Uterus (tissue), 4 donors: ENCODE results near the gene ADAMTS14. TPM values are rescaled to one million over a fixed set of nuclear protein-coding genes. Genes with fewer than 3 reads are reported as not detected.

Experiments used
- DNase-seq, 2 donors: peaks; one replicate each; pipeline ENCODE4 v3.0.0-alpha.2; 2019 to 2020
- H3K27ac ChIP-seq, 2 donors: fragments of 200-600 bp; sonication (generic); 1 replicate in 1 of 2; 2 replicates in 1 of 2; pipeline ENCODE4 v1.5.1; 2016 to 2018
- H3K27me3 ChIP-seq, 2 donors: fragments of 200-600 bp; sonication (generic); one replicate each; pipeline ENCODE4 v1.5.1; 2018 to 2019; ENCODE audit warnings: control low read depth in 1 of 2
- H3K36me3 ChIP-seq, 2 donors: fragments of 200-600 bp; sonication (generic); one replicate each; pipeline ENCODE4 v1.5.1; 2019; ENCODE audit warnings: control low read depth in 1 of 2
- H3K4me1 ChIP-seq, 2 donors: fragments of 200-600 bp; sonication (generic); one replicate each; pipeline ENCODE4 v1.5.1; 2018 to 2019; ENCODE audit warnings: control low read depth in 1 of 2
- H3K4me3 ChIP-seq, 2 donors: fragments of 200-600 bp; sonication (generic); 1 replicate in 1 of 2; 2 replicates in 1 of 2; pipeline ENCODE4 v1.5.1; 2018 to 2019; ENCODE audit warnings: mild to moderate bottlenecking in 1 of 2
- H3K9me3 ChIP-seq, 2 donors: fragments of 200-600 bp; sonication (generic); one replicate each; pipeline ENCODE4 v1.5.1; 2019; ENCODE audit warnings: control low read depth in 1 of 2
- POLR2A ChIP-seq, 2 donors: fragments of 450-650 bp; IDR thresholded peaks; one replicate each; pipeline ENCODE4 v1.6.1; 2016; ENCODE audit warnings: antibody characterized with exemption in 2 of 2, mild to moderate bottlenecking in 1 of 2, moderate library complexity in 1 of 2
- intact Hi-C: fragments of 100-400 bp; cut with DNase I; formaldehyde crosslinking; loops from one replicate; pipeline ENCODE4 v1.15.1; 2023; ENCODE audit warnings: low total_unique reads
- total RNA-seq, 4 donors: library from RNA; depleted of rRNA in 3 of 4; stranded (reverse); fragments of >200 nt in 3 of 4; gene quantifications; one replicate each; pipeline versions ENCODE4 v1.1.0 to v1.2.4, GENCODE V29; 2014 to 2023
- TF ChIP-seq, protein P1 (sequence below), 4 experiments: fragments of 200-600 bp in 2 of 4; fragments of 450-650 bp in 2 of 4; sonication (generic) in 2 of 4; IDR thresholded peaks; one replicate each; pipeline ENCODE4 v1.5.1; 2016 to 2019; ENCODE audit warnings: antibody characterized with exemption in 4 of 4, mild to moderate bottlenecking in 2 of 4, moderate library complexity in 1 of 4
- donor health status: DM: yes; HTN: yes; CAD: no.

Gene ADAMTS14
- total RNA-seq, 4 donors from 2014 or later = 0.18 to 3.7 TPM; not detected in 2

DNA sequence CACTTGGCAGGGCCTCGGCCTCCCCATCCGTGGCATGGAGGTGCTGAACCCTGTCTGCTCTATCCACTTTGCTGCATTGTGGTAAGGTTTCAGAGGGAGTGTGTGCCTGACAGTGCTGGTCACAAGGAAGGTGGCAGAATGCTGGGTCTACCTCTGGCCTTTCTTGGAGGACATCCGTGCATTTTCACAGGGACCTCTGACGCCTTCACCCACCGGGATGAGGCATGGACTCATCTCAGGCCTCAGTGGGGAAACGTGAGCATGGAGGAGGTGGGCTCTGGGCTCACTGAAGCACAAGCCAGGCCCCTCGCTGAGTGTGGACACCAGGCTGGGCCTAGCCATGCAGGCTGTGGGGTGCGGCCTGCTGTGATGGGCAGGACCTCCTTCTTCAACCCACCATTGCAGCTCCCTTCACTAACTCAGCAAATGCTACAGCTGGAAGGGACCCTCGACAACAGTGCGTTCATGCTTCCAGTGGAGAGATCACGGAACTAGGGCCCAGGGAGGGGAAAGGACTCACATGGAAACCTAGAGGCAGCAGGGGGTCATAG lies 104.2 kb downstream of the ADAMTS14 start:
- no peaks in the 10 kb centered on the region for H3K36me3 ChIP-seq
- no peak for DNase-seq
- no peaks in the 10 kb centered on the region for H3K27me3 ChIP-seq
- no peaks in the 10 kb centered on the region for H3K9me3 ChIP-seq
- intact Hi-C loops = no loop called here
- TF ChIP-seq, protein P1, sequence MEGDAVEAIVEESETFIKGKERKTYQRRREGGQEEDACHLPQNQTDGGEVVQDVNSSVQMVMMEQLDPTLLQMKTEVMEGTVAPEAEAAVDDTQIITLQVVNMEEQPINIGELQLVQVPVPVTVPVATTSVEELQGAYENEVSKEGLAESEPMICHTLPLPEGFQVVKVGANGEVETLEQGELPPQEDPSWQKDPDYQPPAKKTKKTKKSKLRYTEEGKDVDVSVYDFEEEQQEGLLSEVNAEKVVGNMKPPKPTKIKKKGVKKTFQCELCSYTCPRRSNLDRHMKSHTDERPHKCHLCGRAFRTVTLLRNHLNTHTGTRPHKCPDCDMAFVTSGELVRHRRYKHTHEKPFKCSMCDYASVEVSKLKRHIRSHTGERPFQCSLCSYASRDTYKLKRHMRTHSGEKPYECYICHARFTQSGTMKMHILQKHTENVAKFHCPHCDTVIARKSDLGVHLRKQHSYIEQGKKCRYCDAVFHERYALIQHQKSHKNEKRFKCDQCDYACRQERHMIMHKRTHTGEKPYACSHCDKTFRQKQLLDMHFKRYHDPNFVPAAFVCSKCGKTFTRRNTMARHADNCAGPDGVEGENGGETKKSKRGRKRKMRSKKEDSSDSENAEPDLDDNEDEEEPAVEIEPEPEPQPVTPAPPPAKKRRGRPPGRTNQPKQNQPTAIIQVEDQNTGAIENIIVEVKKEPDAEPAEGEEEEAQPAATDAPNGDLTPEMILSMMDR (IDR thresholded peaks at IDR 0.05) = no peak
- no peak for TF ChIP-seq POLR2A (IDR thresholded peaks at IDR 0.05)
- H3K27ac ChIP-seq = no peak overlapping the region
- no peaks in the 10 kb centered on the region for H3K4me1 ChIP-seq
- no peak overlapping the region for H3K4me3 ChIP-seq

DNA sequence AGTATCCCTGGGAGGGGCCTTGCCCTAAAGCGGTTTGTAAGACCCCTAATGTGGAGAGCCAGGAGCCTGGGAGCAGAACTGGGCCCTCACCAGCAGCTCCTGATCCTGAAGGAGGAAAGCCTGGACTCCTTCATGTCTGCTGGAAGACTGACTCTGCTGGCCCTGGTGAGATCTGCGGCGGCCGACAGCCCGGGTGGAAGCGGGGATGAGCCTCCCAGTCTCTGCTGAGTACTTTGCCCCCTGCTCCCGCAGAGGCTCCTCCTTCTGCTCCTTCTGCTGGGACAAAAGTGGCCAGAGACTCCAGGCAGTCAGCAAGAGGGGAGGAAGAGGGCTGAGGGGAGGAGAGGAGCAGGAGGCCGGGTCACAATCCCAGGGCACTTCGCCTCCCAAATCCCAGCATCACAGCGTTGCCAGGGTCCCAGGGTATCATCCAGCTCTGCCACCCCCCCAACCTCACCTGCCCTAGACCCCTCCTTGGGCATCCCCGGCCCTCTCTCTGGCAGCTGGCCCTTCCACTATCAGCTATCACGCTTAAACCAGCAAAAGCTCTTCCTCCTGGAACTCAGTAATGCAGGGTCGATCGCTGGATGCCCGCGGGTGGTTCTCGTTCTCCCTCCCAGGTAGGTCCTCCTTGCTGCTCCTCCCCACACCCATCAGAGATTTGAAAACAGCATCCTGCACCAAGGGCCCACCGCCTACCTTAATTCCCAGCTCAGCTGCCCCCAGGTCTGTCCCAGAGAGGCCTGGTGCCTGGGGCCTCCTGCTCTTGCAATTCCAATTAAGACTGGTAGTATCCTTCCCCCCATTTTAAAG lies 105.0 kb downstream of the ADAMTS14 start:
- Histone ChIP-seq H3K4me3 (no peak overlapping the region), H3K27ac (no peak overlapping the region), H3K9me3 (no peaks in the 10 kb centered on the region), H3K27me3 (no peaks in the 10 kb centered on the region), H3K36me3 (no peaks in the 10 kb centered on the region), H3K4me1 (no peaks in the 10 kb centered on the region)
- no peak for DNase-seq
- TF ChIP-seq POLR2A (IDR thresholded peaks at IDR 0.05) = no peak
- TF ChIP-seq, protein P1 (IDR thresholded peaks at IDR 0.05) = no peak
- intact Hi-C loops = no loop called here

DNA sequence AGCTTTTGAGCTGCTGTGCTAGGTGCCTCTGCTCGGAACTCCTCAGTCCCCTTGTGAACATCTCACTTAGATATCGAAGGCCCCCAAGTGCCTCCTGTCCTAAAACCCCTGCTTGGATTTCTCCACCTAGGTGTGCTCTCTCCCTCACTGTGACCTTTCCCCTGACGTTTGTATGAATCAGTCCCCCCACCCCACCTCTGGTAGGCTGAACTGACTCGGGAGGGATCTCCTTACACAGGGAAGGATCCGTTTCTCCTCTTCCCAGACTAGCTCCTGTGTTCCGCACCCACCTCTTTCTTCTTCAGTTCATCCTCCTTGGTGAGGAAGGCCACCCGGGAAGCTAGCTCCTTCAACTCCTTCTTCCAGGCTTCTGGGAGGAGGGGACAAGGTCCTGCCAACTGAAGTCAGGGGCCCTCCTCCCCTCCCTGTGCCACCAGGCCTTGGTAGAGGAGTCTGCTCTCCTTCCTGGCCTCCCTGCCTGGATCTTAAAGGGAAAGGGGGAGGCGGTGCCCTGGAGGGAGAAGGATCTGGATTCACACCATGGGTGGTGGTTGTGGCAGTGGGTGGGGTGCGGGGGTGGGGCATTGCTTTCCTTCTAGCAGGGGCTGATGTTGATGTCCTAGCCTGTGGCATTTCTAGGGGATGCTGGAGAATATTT lies 106.1 kb downstream of the ADAMTS14 start:
- TF ChIP-seq, protein P1 (IDR thresholded peaks at IDR 0.05) = no peak
- TF ChIP-seq POLR2A (IDR thresholded peaks at IDR 0.05) = no peak
- H3K9me3 ChIP-seq = no peaks in the 10 kb centered on the region

DNA sequence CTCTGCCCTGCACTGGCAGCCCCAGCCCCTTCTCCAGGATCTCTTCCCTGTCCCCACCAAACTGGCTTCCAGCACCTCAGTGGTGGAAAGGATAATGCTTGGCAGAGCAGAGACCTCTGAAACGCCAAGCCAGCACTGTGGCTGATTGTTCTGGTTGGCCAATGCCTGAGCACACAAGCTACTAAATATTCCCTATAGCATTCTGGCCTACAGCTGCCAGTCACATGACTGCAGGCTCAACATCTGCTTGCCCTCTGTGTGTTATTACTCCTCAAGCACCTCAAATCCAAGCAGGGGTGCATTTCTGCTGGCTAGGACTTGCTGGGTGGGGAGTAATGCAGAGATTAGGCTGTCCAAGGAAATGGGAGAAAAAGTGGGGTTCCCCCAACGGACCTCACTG lies 106.8 kb downstream of the ADAMTS14 start:
- TF ChIP-seq POLR2A (IDR thresholded peaks at IDR 0.05) = no peak
- TF ChIP-seq, protein P1 (IDR thresholded peaks at IDR 0.05) = no peak
- no peak for DNase-seq
- Histone ChIP-seq H3K4me1 (no peaks in the 10 kb centered on the region), H3K27ac (no peak overlapping the region), H3K9me3 (no peaks in the 10 kb centered on the region), H3K4me3 (no peak overlapping the region), H3K27me3 (no peaks in the 10 kb centered on the region), H3K36me3 (no peaks in the 10 kb centered on the region)
- intact Hi-C loops = no loop called here

More for the DNA sequence above, 106.1 kb downstream of the ADAMTS14 start:
- intact Hi-C loops = no loop called here
- no peak overlapping the region for H3K4me3 ChIP-seq
- DNase-seq = no peak
- H3K4me1 ChIP-seq = no peaks in the 10 kb centered on the region
- no peaks in the 10 kb centered on the region for H3K36me3 ChIP-seq
- H3K27me3 ChIP-seq = no peaks in the 10 kb centered on the region
- H3K27ac ChIP-seq = no peak overlapping the region
